ENCODE data around the gene TBX1.
"Not testable (repeated sequence)": the region's sequence is repeated elsewhere in the genome, so short reads cannot be mapped to it uniquely, and the experiment has no call there.

TBX1 gene

DNA sequence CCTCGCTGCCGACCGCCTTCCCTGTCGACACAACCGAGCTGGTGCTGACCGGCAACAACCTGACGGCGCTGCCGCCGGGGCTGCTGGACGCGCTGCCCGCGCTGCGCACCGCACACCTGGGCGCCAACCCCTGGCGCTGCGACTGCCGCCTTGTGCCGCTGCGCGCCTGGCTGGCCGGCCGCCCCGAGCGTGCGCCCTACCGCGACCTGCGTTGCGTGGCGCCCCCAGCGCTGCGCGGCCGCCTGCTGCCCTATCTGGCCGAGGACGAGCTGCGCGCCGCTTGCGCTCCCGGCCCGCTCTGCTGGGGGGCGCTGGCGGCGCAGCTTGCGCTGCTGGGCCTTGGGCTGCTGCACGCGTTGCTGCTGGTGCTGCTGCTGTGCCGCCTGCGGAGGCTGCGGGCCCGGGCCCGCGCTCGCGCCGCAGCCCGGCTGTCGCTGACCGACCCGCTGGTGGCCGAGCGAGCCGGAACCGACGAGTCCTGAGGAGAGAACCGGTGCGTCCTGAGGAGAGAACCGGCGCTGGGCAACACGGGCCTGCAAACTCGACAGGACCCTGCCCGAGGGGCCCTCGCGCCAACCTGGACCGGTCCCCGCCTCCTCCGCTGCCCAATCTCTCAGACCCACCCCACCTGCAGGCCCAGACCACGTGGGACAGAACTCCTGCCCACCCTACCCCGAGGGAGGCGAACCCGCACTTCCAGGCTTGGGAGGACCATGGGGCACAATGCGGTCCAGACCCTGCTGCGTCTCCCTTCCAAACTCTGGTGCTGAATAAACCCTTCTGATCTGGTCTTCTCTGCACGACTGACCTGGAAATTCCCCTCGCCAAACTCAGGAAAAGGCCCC lies 36.4 kb upstream of the TBX1 start:
- no peak for DNase-seq

- DNase-seq, result no peak
Observed at GRCh38 chr22:19724927-19725661, 35.5 kb upstream of the TBX1 start.

GRCh38 chr22:19726064-19726788 lies 34.4 kb upstream of the TBX1 start:
- not testable (repeated sequence) for DNase-seq

DNA sequence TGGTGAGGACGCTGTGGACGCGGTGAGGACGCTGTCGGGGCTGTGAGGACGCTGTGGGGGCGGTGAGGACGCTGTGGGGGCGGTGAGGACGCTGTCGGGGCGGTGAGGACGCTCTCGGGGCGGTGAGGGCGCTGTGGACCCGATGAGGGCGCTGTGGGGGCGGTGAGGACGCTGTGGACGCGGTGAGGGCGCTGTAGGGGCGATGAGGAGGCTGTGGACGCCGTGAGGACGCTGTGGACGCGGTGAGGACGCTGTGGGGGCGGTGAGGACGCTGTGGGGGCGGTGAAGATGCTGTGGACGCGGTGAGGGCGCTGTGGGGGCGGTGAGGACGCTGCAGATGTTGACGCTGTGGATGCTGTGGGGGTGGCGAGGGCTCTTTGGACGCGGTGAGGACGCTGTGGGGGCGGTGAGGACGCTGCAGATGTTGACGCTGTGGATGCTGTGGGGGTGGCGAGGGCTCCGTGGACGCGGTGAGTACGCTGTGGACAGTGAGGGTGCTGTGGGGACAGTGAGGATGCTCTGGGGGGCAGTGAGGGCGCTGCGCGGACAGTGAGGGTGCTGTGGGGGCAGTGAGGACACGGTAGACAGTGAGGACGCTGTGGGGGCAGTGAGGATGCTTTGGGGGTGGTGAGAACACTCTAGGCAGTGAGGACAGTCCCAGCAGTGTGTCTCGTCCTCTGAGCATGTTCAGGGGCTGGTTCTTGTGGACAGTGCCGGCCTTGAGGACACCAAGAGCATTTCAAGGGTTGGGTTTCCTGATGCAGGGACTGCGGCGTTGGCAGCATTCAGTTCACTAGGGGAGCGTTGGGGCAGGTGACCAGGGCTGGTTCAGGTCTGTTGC lies 33.0 kb upstream of the TBX1 start:
- DNase-seq, result no peak

DNA sequence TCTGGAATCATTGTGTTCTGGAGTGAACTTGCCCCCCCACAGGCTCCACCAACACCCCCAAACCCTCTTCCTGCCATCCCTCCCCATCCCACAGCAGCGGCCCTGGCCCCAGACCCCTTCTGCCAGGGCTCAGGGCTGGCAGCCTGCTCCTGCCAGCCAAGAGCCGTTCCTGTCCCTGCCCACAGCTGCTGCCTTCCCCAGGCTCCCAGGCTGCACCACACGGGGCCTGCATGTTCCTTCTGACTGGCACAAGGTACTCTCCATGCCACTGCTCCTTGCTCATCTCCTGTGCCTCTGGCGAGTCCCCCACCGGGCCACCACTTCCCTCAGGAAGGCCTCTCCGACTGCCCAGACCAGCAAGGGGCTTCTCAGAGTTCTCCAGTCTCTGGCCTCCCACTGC lies 32.3 kb upstream of the TBX1 start:
- DNase-seq, result no peak

DNA sequence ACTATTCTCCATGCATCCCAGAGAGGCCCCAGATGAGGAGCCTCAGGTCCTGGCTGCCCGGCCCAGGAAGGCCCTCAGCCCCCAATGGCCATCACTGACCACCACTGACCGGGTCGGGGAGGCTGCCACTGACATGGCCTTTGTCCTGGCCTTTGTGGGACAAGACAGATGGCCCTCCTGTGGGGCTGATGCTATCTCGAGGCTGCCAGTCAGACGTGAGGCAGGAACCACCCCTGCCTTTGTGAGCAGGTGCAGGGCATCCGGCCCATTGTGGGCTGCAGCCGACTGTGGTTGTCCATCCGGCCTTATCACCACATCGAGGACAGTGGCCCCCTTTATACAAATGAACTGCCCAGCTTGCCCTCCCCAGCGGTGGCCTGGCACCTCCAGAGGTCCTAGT lies 31.7 kb upstream of the TBX1 start:
- no peak for DNase-seq

- DNase-seq, result no peak
Observed at GRCh38 chr22:19729507-19729906, 31.1 kb upstream of the TBX1 start.

DNA sequence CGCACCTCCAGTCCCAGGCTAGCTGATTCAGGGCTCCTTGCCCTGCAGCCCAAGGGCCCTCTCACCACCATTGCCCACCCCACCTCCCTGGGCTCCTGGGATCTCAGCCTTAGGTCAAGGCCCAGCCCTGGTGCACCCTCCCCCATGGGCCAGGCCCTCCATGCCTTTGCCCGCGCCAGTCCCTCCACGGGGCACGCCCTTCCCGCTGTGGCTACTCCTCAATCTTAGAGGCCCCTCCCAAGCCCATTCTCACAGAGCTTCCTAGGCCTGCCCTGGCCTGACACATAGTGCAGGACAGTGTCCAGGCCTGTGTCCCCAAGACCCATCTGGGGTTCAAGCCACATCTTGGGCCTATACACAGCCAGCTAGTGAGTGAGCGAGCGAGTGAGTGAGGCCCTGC lies 30.4 kb upstream of the TBX1 start:
- no peak for DNase-seq

DNA sequence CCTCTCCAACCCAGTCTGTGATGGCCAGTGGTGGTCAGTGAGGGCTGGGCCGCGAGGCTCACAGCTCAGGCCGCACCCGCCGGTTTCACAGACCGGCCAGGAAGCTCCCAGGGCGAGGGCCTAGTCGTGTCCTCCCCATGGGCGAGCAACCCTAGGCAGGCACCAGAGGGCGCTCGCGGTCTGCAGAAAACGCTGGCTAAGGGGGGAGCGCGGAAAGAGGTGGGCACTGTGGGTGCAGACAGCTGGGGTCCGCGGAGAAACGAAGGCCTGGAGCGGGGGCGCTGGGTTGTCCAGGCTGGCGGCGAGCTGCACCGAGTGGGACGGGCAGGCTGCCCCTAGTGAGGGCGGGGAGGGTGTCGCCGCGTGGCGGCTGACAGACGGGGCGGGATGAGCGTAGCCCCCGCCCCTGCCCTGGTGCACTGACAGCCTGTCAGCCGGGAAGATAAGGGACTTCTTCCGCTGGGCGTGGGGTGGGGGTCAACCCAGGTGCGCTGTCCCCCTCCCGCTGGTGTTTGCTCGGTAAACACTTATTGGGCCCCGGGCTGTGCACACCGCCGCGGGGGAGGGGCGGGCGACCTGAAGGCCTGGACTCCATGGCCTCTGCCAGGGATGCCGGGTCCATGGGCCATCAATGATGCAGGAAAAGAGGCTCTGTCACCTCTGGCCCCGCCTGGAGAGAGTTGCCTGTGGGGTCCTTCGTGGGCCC lies 29.8 kb upstream of the TBX1 start:
- peak; percentile 79 for DNase-seq

DNA sequence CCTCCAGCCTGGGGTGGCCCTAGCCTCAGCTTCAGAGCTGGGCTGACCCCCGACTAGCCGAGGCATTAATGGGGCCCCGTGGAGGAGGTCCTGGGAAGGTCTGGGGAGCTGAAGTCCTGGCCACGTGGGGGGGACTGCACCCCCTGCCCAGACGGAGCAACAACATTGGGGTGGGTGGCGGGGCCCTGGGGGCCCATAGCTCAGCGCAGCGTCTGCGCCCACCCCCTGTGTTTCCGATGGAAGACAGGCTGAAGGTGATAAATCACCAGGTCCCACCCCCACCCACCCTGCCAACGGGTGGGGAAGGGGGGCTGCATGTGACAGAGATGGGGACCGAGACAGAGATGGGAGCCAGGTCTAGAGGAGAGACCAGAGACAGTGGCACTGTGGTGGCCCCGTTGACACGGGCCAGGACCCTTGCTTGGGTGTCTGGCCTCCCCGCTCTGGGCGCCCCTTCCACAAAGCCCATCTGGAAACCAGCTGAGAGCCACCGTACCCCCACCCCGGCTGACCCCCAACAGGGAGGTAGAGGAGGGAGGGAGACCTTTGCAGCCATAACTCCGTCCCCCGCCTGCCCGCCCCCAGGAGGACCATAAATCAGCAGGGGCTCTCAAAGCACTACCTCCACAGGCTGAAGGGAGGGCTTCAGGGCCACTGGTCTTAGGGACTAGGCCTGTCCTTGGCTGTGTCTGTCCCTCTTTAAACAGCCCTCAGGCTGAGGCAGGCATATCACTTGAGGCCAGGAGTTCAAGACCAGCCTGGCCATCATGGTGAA lies 29.0 kb upstream of the TBX1 start:
- no peak for DNase-seq

DNA sequence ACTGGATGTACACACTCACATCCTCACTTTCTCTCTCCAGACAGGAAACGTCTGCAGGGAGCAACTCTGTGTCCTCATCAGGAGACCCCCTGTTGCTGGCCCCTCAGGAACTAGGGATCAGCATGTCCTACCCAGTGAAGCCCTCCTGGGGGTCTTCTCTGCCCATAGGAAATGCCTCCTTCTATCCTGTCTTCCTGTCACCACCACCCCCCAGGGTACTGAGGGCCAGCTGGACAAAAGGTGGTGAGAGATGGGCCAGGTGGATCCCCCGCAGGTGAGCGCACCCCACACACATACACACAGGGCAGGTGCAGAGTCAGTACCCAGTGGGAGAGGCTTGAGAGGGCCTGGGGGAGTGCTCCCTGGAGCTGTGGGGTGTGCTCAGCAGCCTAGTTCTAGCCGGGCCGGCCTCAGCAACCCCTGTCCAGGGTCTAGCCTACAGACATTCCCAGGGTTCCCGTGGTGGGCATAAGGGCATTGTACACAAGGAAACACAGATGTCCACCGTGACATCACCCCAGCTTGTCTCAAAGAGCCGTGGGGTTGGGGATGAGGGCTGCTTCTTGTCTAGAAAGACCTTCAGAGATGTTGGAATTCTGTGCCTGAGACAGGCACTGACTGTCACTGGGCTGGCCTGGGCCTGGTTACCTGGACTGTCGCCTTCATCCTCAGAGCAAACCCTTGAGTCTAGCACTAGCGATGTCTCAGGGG lies 28.0 kb upstream of the TBX1 start:
- no peak for DNase-seq

DNA sequence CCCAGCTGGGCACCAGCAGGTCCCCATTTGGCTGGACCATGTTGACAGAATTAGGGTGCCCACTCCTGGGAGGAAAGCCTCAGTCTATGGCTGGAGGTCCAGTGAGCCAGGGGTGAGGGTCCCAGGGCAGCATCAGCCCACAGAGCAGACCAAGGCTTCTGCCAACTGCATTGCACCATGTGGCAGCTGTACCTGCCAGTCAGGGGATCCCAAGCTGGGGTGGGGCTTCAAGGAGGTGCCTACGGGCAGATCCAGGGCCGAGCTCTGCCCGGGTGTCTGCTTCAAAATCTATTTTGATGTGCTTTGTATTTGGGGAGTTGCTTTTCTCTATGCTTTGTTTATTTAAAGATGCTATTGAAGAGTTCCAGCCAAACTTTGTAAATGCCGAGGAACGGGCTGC lies 26.8 kb upstream of the TBX1 start:
- DNase-seq, result no peak

GRCh38 chr22:19734163-19734562 lies 26.4 kb upstream of the TBX1 start:
- DNase-seq, result no peak

GRCh38 chr22:19734837-19735382 lies 25.7 kb upstream of the TBX1 start:
- no peak for DNase-seq

- DNase-seq, result no peak
Observed at GRCh38 chr22:19735665-19736510, 24.7 kb upstream of the TBX1 start.

GRCh38 chr22:19737846-19738663 lies 22.5 kb upstream of the TBX1 start:
- DNase-seq, result no peak

DNA sequence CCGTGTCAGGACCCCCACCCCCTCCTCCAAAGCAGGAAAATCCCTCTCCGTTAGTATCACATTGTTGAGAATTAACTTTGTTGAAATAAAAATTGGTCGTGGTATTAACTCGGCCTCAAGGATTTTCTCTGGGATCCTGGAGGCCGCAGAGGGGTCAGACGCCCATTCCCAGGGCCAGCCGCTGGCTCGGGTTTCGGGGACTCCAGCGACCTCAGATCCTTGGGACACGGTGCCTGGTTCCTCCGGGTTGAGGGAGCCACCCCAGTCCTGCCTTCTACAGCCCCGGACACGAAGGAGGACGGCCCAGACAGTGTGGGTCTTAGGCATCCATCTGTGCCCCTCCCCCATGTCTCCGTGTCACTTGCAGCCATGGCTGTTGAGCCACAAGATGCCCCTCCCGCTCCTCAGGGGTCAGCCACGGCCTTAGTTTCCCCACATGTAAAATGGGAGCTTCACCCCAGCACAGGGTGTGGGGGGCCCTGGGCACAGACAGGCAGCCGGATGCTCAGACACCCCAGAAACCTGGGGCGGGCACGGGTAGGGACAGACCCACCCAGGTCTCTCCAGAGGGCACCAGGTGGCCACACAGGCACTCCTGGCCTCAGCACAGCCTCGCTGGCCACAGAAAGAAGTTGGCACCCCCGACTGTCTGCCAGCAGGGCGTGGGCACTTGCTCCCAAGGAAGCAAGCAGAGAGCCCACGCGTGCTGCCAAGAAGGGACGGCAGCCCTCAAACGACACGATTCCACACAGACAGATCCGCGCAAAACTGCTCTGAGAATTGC lies 21.7 kb upstream of the TBX1 start:
- no peak for DNase-seq
